ENCODE measurements around the gene FAM227A. TPM values are rescaled to one million over a fixed set of nuclear protein-coding genes. Genes with fewer than 3 reads are reported as not detected.

Gene FAM227A
- total and polyA plus RNA-seq, 2 donors (not counting 3 experiments of a cell fraction or from before 2014, with no cell fraction given), result 0.58 to 1.9 TPM

DNA sequence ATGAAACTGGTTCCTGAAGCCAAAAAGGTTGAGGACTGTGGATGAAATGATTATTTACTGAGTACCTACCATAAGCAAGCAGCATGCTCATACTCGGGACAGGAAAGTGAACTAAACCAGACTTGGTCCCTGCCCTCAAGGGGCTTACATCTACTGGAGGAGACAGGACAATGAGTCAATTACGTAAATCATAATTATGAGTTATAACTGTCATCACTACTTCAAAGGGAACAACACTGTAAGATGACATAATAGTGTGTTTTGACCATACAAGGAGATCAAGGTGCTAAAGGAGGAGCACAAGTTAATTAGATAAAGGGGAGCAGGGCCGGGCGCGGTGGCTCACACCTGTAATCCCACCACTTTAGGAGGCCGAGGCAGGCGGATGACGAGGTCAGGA is 2.5 kb downstream of the FAM227A start:
- H3K4me3 ChIP-seq (replicated peaks in 1 of 3; ENCODE audit: insufficient read depth in 1 of 3, low read depth in 1 of 3, low read length in 3 of 3), result no peak overlapping the region
- no peak overlapping the region for H2AFZ ChIP-seq (ENCODE audit: low read depth, low read length)
- no peak overlapping the region for H3K9ac ChIP-seq (replicated peaks; ENCODE audit: extremely low read depth, insufficient read depth, low read length)
- H3K9me1 ChIP-seq (replicated peaks; ENCODE audit: control insufficient read depth, extremely low read depth, insufficient read depth, low read length), result no peaks in the 10 kb centered on the region
- no peak for FAIRE-seq
- no peaks in the 10 kb centered on the region for H3K9me3 ChIP-seq (replicated peaks; ENCODE audit: control insufficient read depth, insufficient read depth, low read length)
- TF ChIP-seq MYC (IDR thresholded peaks at IDR 0.05; ENCODE audit: low read depth, low read length) (no peak), CTCF (IDR thresholded peaks at IDR 0.05; ENCODE audit: extremely low read depth in 1 of 2, insufficient read depth in 1 of 2, low read depth in 1 of 2, low read length in 2 of 2) (no peak), GATA2 (IDR thresholded peaks at IDR 0.05; ENCODE audit: insufficient read depth, insufficient read length, low read depth, low read length) (no peak), FOS (IDR thresholded peaks at IDR 0.05; ENCODE audit: borderline replicate concordance, insufficient read depth, low read length) (no peak), POLR2AphosphoS5 (IDR thresholded peaks at IDR 0.05; ENCODE audit: insufficient read depth, low read depth, low read length) (no peak), MAX (IDR thresholded peaks at IDR 0.05; ENCODE audit: insufficient read depth, insufficient read length) (no peak), POLR2A (IDR thresholded peaks at IDR 0.05; ENCODE audit: low read depth, low read length) (no peak), EZH2 (IDR thresholded peaks at IDR 0.05; ENCODE audit: borderline replicate concordance, low read depth, low read length, severe bottlenecking) (no peak), JUN (IDR thresholded peaks at IDR 0.05; ENCODE audit: borderline replicate concordance, insufficient read depth, insufficient read length, low read depth) (no peak)
- H4K20me1 ChIP-seq (replicated peaks; ENCODE audit: control insufficient read depth, extremely low read depth, insufficient read depth, low read length), result no peaks in the 10 kb centered on the region
- H3K4me2 ChIP-seq (ENCODE audit: insufficient read depth, low read length), result no peak overlapping the region
- dilution Hi-C loops (cut with MboI; ENCODE audit: extremely low pct_ligation_motif_present, low sequenced_read_pairs), result no loop called here
- no peak overlapping the region for H3K27ac ChIP-seq (ENCODE audit: insufficient read depth, low read depth, low read length)
- CTCF ChIA-PET, result no interaction called here
- intact Hi-C loops (cut with micrococcal nuclease), result no loop called here
- no peaks in the 10 kb centered on the region for H3K27me3 ChIP-seq (ENCODE audit: control insufficient read depth in 2 of 2, insufficient read depth in 2 of 2, low read length in 2 of 2)
- POLR2A ChIA-PET, result no interaction called here
- BruUV-seq (replicated peaks), result no TSS peak
- H3K4me1 ChIP-seq (ENCODE audit: control insufficient read depth, extremely low read depth, insufficient read depth, low read length), result peaks cover 11% of the 10 kb centered on the region
- peaks cover 8% of the 10 kb centered on the region for H3K79me2 ChIP-seq (ENCODE audit: control insufficient read depth, insufficient read depth, low read length)
- no peak for DNase-seq (ENCODE audit: low read depth, low spot score)
- H3K36me3 ChIP-seq (ENCODE audit: control insufficient read depth in 2 of 2, extremely low read depth in 1 of 2, insufficient read depth in 2 of 2, low read length in 2 of 2), result no peaks in the 10 kb centered on the region

Data from endothelial cell of umbilical vein (primary cell).